ENCODE measurements around the gene HNRNPH1.

Gene HNRNPH1

DNA sequence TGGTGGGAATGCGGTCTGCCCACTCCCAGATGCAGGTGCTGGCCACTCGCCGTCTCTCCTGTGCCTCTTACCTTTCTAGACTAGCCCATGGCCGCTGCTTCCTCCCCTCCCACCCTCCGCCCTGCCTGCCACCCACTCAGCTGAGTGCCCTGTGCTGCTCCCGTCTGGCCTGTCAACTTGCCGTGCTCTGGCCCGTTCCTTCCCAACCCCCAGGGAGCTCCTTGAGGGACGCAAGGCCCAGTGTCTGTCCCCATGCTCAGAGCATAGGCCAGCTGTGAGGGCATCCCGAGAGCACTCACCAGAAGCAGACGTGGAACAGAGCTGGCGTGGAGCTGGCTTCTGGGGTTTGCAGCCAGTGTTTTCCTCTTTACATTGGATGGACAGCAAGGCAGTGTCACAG is 20.2 kb downstream of the HNRNPH1 start:
- H3K4me1 ChIP-seq (ENCODE audit: control insufficient read depth, insufficient read depth, low read length, poor library complexity, severe bottlenecking): no peaks in the 10 kb centered on the region
- no peaks in the 10 kb centered on the region for H3K9me3 ChIP-seq (ENCODE audit: control insufficient read depth, low read length)
- H3K27ac ChIP-seq (ENCODE audit: low read depth, low read length, severe bottlenecking): no peak overlapping the region
- H3K36me3 ChIP-seq (ENCODE audit: control insufficient read depth, insufficient read depth, low read length): peaks cover 67% of the 10 kb centered on the region
- 93 to 94% methylated on average over 10 to 12 of the region's 12 CpGs for WGBS, 2 experiments (ENCODE audit: insufficient coverage in 2 of 2)
- H3K4me3 ChIP-seq (ENCODE audit: extremely low read depth, insufficient read depth, low read length, poor library complexity, severe bottlenecking): no peak overlapping the region

DNA sequence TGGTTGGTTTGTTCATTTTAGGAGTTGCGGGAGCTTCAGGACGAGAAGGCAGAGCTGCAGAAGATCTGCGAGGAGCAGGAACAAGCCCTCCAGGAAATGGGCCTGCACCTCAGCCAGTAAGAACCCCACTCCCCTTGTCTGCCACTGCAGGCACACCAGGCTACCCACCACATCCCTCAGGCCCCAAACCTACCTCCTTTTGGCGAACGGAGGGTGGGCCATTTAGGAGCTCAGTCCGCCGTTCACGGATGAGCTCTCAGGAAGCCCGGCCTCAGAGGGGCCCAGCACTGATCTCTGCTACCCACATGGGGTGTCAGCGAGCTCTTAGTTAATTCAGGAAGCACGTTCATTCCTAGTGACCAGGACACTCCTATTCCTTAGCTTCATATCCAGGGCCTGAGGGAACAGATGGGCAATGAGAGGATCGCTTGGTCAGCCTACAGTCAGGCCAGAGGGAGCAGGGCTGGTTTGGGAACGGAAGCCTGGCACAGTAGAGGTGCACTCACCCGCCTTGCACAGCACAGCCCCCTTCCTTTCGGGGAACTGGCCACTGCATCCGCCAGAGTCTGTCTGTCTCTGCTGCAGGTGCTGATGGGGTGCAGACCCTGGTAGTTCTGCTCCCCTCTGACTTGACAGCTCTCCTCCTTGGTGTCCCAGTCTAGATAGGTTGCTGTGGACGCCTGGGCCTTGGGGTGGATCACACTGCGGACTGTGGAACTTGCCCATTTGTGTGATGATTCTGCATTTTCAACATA is 21.4 kb downstream of the HNRNPH1 start:
- Histone ChIP-seq H3K4me1 (ENCODE audit: control insufficient read depth, insufficient read depth, low read length, poor library complexity, severe bottlenecking) (no peaks in the 10 kb centered on the region), H3K36me3 (ENCODE audit: control insufficient read depth, insufficient read depth, low read length) (peaks cover 76% of the 10 kb centered on the region), H3K27ac (ENCODE audit: low read depth, low read length, severe bottlenecking) (no peak overlapping the region), H3K9me3 (ENCODE audit: control insufficient read depth, low read length) (no peaks in the 10 kb centered on the region), H3K4me3 (ENCODE audit: extremely low read depth, insufficient read depth, low read length, poor library complexity, severe bottlenecking) (no peak overlapping the region)
- WGBS, 2 experiments (ENCODE audit: insufficient coverage in 2 of 2): 96% methylated on average over 14 to 16 of the region's 18 CpGs

DNA sequence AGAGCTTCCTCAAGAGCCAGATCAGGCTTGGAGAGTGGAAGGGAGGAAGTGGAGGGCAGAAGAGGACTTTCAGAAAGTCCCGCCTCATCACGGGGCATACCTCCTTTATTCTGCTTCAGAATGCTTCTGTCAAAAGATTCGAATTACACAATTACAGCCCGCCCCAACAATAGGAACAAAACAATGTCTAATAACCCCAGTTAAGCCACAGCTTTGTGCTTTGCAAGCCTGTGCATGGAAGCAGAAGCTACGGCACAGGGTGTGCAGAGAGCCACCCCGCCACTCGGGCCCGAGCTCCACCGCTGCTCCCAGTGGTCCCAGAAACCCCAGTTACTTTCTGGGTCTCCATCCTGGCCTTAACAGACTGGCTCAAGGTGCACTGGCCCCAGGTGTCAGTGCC is 23.5 kb downstream of the HNRNPH1 start:
- WGBS, 2 experiments (ENCODE audit: insufficient coverage in 2 of 2): 91 to 97% methylated on average over 6 of the region's 9 CpGs
- no peaks in the 10 kb centered on the region for H3K4me1 ChIP-seq (ENCODE audit: control insufficient read depth, insufficient read depth, low read length, poor library complexity, severe bottlenecking)
- peaks cover 80% of the 10 kb centered on the region for H3K36me3 ChIP-seq (ENCODE audit: control insufficient read depth, insufficient read depth, low read length)
- H3K9me3 ChIP-seq (ENCODE audit: control insufficient read depth, low read length): no peaks in the 10 kb centered on the region
- no peak overlapping the region for H3K4me3 ChIP-seq (ENCODE audit: extremely low read depth, insufficient read depth, low read length, poor library complexity, severe bottlenecking)
- no peak overlapping the region for H3K27ac ChIP-seq (ENCODE audit: low read depth, low read length, severe bottlenecking)

GRCh38 chr5:179599566-179599965 is 23.9 kb downstream of the HNRNPH1 start:
- Histone ChIP-seq H3K36me3 (ENCODE audit: control insufficient read depth, insufficient read depth, low read length) (peaks cover 81% of the 10 kb centered on the region), H3K4me3 (ENCODE audit: extremely low read depth, insufficient read depth, low read length, poor library complexity, severe bottlenecking) (no peak overlapping the region), H3K9me3 (ENCODE audit: control insufficient read depth, low read length) (no peaks in the 10 kb centered on the region), H3K27ac (ENCODE audit: low read depth, low read length, severe bottlenecking) (no peak overlapping the region), H3K4me1 (ENCODE audit: control insufficient read depth, insufficient read depth, low read length, poor library complexity, severe bottlenecking) (no peaks in the 10 kb centered on the region)
- 94 to 98% methylated on average over 8 to 16 of the region's 16 CpGs for WGBS, 2 experiments (ENCODE audit: insufficient coverage in 2 of 2)

DNA sequence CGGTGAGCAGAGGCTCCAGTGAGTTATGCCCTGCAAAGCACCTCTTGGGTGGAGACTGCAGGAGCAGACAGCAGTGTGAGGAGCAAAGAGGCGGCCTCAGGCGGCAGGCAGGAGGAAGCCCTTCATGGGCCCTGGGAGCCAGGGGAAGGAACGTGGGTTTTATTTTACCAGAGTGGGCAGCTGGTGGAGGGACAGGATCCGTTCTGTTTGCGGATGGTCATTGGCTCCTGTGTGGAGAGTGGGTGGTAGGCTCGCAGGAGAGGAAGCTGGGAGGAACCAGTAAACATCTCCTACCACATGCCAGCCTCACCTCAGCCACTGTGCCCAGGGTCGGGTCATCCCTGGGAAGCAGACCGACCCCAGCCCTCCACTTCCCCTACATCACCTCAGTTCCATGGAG is 24.4 kb downstream of the HNRNPH1 start:
- H3K4me1 ChIP-seq (ENCODE audit: control insufficient read depth, insufficient read depth, low read length, poor library complexity, severe bottlenecking): no peaks in the 10 kb centered on the region
- no peak overlapping the region for H3K4me3 ChIP-seq (ENCODE audit: extremely low read depth, insufficient read depth, low read length, poor library complexity, severe bottlenecking)
- WGBS, 2 experiments (ENCODE audit: insufficient coverage in 2 of 2): 90 to 93% methylated on average over 1 to 3 of the region's 9 CpGs
- no peak overlapping the region for H3K27ac ChIP-seq (ENCODE audit: low read depth, low read length, severe bottlenecking)
- peaks cover 81% of the 10 kb centered on the region for H3K36me3 ChIP-seq (ENCODE audit: control insufficient read depth, insufficient read depth, low read length)
- H3K9me3 ChIP-seq (ENCODE audit: control insufficient read depth, low read length): no peaks in the 10 kb centered on the region

- H3K4me3 ChIP-seq (ENCODE audit: extremely low read depth, insufficient read depth, low read length, poor library complexity, severe bottlenecking): no peak overlapping the region
- 96 to 100% methylated on average over 6 to 9 of the region's 13 CpGs for WGBS, 2 experiments (ENCODE audit: insufficient coverage in 2 of 2)
- H3K9me3 ChIP-seq (ENCODE audit: control insufficient read depth, low read length): no peaks in the 10 kb centered on the region
- H3K27ac ChIP-seq (ENCODE audit: low read depth, low read length, severe bottlenecking): no peak overlapping the region
- H3K36me3 ChIP-seq (ENCODE audit: control insufficient read depth, insufficient read depth, low read length): peaks cover 94% of the 10 kb centered on the region
- no peaks in the 10 kb centered on the region for H3K4me1 ChIP-seq (ENCODE audit: control insufficient read depth, insufficient read depth, low read length, poor library complexity, severe bottlenecking)
These were observed 27.1 kb downstream of the HNRNPH1 start for GRCh38 chr5:179596421-179596820.

- H3K4me3 ChIP-seq (ENCODE audit: extremely low read depth, insufficient read depth, low read length, poor library complexity, severe bottlenecking): no peak overlapping the region
- no peaks in the 10 kb centered on the region for H3K4me1 ChIP-seq (ENCODE audit: control insufficient read depth, insufficient read depth, low read length, poor library complexity, severe bottlenecking)
- H3K27ac ChIP-seq (ENCODE audit: low read depth, low read length, severe bottlenecking): no peak overlapping the region
- peaks cover 94% of the 10 kb centered on the region for H3K36me3 ChIP-seq (ENCODE audit: control insufficient read depth, insufficient read depth, low read length)
- no peaks in the 10 kb centered on the region for H3K9me3 ChIP-seq (ENCODE audit: control insufficient read depth, low read length)
- 94 to 95% methylated on average over 5 of the region's 6 CpGs for WGBS, 2 experiments (ENCODE audit: insufficient coverage in 2 of 2)
These were observed 27.6 kb downstream of the HNRNPH1 start for GRCh38 chr5:179595916-179596315.

DNA sequence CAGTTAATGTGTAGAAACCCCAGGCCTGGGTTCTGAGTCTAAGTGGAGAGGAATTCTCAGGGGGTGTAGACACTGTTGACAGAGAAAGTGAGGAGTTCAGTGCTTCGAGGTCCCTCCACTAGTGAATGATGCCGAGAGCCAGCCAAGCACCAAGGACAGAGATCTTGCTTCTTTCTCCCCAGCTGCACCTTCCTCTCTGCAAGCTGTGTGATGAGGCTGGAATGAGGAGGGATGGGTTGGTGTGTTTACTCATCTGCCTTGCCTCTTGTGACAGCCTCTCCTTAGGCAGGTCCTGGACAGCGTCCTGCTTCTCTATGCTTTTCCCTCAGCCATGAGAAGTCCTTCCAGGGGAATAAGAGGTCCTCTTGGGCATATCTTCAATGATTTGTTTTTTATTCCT is 35.3 kb downstream of the HNRNPH1 start:
- no peak overlapping the region for H3K4me3 ChIP-seq (ENCODE audit: extremely low read depth, insufficient read depth, low read length, poor library complexity, severe bottlenecking)
- no peaks in the 10 kb centered on the region for H3K4me1 ChIP-seq (ENCODE audit: control insufficient read depth, insufficient read depth, low read length, poor library complexity, severe bottlenecking)
- WGBS, 2 experiments (ENCODE audit: insufficient coverage in 2 of 2): 92 to 100% methylated on average over 2 to 3 of the region's 3 CpGs
- no peaks in the 10 kb centered on the region for H3K9me3 ChIP-seq (ENCODE audit: control insufficient read depth, low read length)
- H3K27ac ChIP-seq (ENCODE audit: low read depth, low read length, severe bottlenecking): no peak overlapping the region
- H3K36me3 ChIP-seq (ENCODE audit: control insufficient read depth, insufficient read depth, low read length): peaks cover 88% of the 10 kb centered on the region

DNA sequence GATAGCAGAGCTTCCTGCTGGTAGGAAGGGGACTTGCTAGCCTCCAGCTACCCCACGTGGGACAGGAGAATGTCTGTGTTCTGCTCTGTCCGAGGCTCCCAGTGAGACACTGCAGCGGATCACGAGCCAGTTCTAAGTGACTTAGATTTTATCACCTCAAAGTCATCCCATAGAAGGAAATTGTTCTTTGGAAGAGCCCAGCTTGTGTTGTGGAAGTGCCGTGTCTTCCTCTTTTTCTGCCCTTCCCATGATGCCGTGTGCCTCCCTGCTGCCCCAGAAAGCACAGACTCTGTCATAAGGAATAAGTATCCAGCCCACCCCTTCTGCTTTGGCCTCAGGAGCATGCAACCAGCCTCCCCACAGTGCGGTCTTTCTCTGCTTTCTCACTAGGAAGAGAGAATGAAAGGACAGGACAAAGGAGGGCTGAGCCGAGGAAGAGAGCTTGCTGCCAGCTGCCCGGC is 37.5 kb downstream of the HNRNPH1 start:
- Histone ChIP-seq H3K27ac (ENCODE audit: low read depth, low read length, severe bottlenecking) (peak overlapping the region; percentile 23), H3K36me3 (ENCODE audit: control insufficient read depth, insufficient read depth, low read length) (peaks cover 80% of the 10 kb centered on the region), H3K4me1 (ENCODE audit: control insufficient read depth, insufficient read depth, low read length, poor library complexity, severe bottlenecking) (no peaks in the 10 kb centered on the region), H3K9me3 (ENCODE audit: control insufficient read depth, low read length) (no peaks in the 10 kb centered on the region), H3K4me3 (ENCODE audit: extremely low read depth, insufficient read depth, low read length, poor library complexity, severe bottlenecking) (no peak overlapping the region)
- WGBS, 2 experiments (ENCODE audit: insufficient coverage in 2 of 2): 75 to 95% methylated on average over 6 to 7 of the region's 9 CpGs

- H3K36me3 ChIP-seq (ENCODE audit: control insufficient read depth, insufficient read depth, low read length): peaks cover 69% of the 10 kb centered on the region
These were observed 46.0 kb downstream of the HNRNPH1 start for GRCh38 chr5:179577286-179577960.

GRCh38 chr5:179572386-179572785 is 51.1 kb downstream of the HNRNPH1 start:
- WGBS, 2 experiments (ENCODE audit: insufficient coverage in 2 of 2): 96 to 97% methylated on average over 4 to 7 of the region's 8 CpGs

More at GRCh38 chr5:179577286-179577960, 46.0 kb downstream of the HNRNPH1 start:
- Histone ChIP-seq H3K4me3 (ENCODE audit: extremely low read depth, insufficient read depth, low read length, poor library complexity, severe bottlenecking) (no peak overlapping the region), H3K27ac (ENCODE audit: low read depth, low read length, severe bottlenecking) (no peak overlapping the region), H3K9me3 (ENCODE audit: control insufficient read depth, low read length) (no peaks in the 10 kb centered on the region), H3K4me1 (ENCODE audit: control insufficient read depth, insufficient read depth, low read length, poor library complexity, severe bottlenecking) (no peaks in the 10 kb centered on the region)
- WGBS, 2 experiments (ENCODE audit: insufficient coverage in 2 of 2): 95 to 99% methylated on average over 28 to 29 of the region's 42 CpGs

More at GRCh38 chr5:179572386-179572785, 51.1 kb downstream of the HNRNPH1 start:
- Histone ChIP-seq H3K4me1 (ENCODE audit: control insufficient read depth, insufficient read depth, low read length, poor library complexity, severe bottlenecking) (no peaks in the 10 kb centered on the region), H3K27ac (ENCODE audit: low read depth, low read length, severe bottlenecking) (no peak overlapping the region), H3K4me3 (ENCODE audit: extremely low read depth, insufficient read depth, low read length, poor library complexity, severe bottlenecking) (no peak overlapping the region), H3K36me3 (ENCODE audit: control insufficient read depth, insufficient read depth, low read length) (peaks cover 78% of the 10 kb centered on the region), H3K9me3 (ENCODE audit: control insufficient read depth, low read length) (no peaks in the 10 kb centered on the region)
